CD4-positive, CD25-positive, alpha-beta regulatory T cell (primary cell): ENCODE data around the gene COX6B1. TPM values are rescaled to one million over a fixed set of nuclear protein-coding genes. Genes with fewer than 3 reads are reported as not detected.
A peak's percentile ranks its signal among the peaks of the same experiment; 100 is the strongest.

Source experiments
- ATAC-seq, 2 donors: fragments of 150-1000 bp; cut with Tn5 transposase; one replicate each; pipeline ENCODE4 v1.10.0; 2021; ENCODE audit warnings: low read depth in 2 of 2, moderate number of reproducible peaks in 2 of 2, moderate library complexity in 1 of 2
- DNase-seq, 3 donors: peaks; one replicate each; pipeline versions ENCODE4 v3.0.0 to v3.0.0-alpha.2; 2012 to 2022; ENCODE audit warnings: mixed read lengths in 1 of 3
- H3K27ac ChIP-seq: one replicate; pipeline ENCODE4 v1.7.0; 2013; ENCODE audit warnings: mild to moderate bottlenecking, low read length; ENCODE audit not compliant: insufficient read depth, poor library complexity, severe bottlenecking
- H3K27me3 ChIP-seq: one replicate; pipeline ENCODE4 v1.7.0; 2013; ENCODE audit warnings: low read length; ENCODE audit not compliant: control insufficient read depth, insufficient read depth
- H3K36me3 ChIP-seq: one replicate; pipeline ENCODE4 v1.7.0; 2013; ENCODE audit warnings: mild to moderate bottlenecking, low read length, moderate library complexity; ENCODE audit not compliant: control insufficient read depth, insufficient read depth
- H3K4me1 ChIP-seq: 2 replicates; pipeline ENCODE4 v1.7.0; 2013; ENCODE audit warnings: mild to moderate bottlenecking, low read length; ENCODE audit not compliant: insufficient read depth, control insufficient read depth, poor library complexity, severe bottlenecking
- H3K4me3 ChIP-seq: one replicate; pipeline ENCODE4 v1.7.0; 2013; ENCODE audit warnings: low read depth, mild to moderate bottlenecking, low read length, moderate library complexity
- H3K9me3 ChIP-seq, 2 experiments: 1 replicate in 1 of 2; 2 replicates in 1 of 2; pipeline ENCODE4 v1.7.0; 2013; ENCODE audit warnings: low read length in 2 of 2, mild to moderate bottlenecking in 1 of 2, moderate library complexity in 1 of 2; ENCODE audit not compliant: control insufficient read depth in 2 of 2
- H3K27ac Mint-ChIP-seq, 3 donors: one replicate each; pipeline ENCODE4 v1.8.0; 2020 to 2022; ENCODE audit warnings: mild to moderate bottlenecking in 3 of 3, mixed read lengths in 3 of 3, moderate library complexity in 2 of 3
- H3K27me3 Mint-ChIP-seq: one replicate; pipeline ENCODE4 v1.8.0; 2022; ENCODE audit warnings: mild to moderate bottlenecking, mixed read lengths
- H3K36me3 Mint-ChIP-seq: one replicate; pipeline ENCODE4 v1.8.0; 2020; ENCODE audit warnings: mixed read lengths
- H3K4me1 Mint-ChIP-seq, 4 donors: one replicate each; pipeline ENCODE4 v1.8.0; 2020 to 2022; ENCODE audit warnings: mixed read lengths in 4 of 4, mild to moderate bottlenecking in 1 of 4
- H3K4me3 Mint-ChIP-seq, 4 donors: one replicate each; pipeline ENCODE4 v1.8.0; 2020 to 2022; ENCODE audit warnings: mild to moderate bottlenecking in 4 of 4, mixed read lengths in 4 of 4, moderate library complexity in 3 of 4
- H3K9me3 Mint-ChIP-seq, 7 donors: one replicate each; pipeline ENCODE4 v1.8.0; 2020 to 2022; ENCODE audit warnings: mixed read lengths in 7 of 7, mild to moderate bottlenecking in 3 of 7, moderate library complexity in 2 of 7
- polyA plus RNA-seq, 4 donors: library from polyadenylated mRNA; unstranded; fragments of 300-500 nt; fragmentation: Illumina TruSeq; gene quantifications; one replicate each; pipeline ENCODE4 v1.2.3, GENCODE V29; 2021
- total RNA-seq: library from RNA; stranded (reverse); gene quantifications from one replicate; pipeline ENCODE4 v1.2.3, GENCODE V29; 2022

Gene COX6B1
- total and polyA plus RNA-seq, 5 donors from 2014 or later: 249 to 919 (median 910) TPM

DNA sequence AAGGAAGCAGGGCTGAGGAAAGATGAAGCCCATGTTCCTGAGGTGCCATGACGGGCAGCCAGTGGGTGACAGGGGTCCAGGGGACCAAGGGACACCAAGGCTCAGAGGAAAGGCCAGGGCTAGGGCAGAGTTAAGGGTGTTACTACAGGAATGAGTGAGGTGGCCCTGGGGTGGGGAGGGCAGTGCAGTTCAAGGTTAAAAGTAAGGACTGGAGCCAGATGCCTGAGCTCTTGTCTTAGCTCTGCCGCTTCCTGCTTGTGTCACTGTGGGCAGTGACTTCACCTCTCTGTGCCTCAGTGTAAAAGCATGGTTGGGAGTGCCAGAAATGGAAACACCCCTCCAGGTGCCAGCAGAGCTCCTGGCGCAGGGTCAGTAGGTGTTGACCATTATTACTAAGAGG, 11.5 kb upstream of the COX6B1 start:
- no peak for ATAC-seq
- Mint-ChIP-seq H3K27me3 (no peaks in the 10 kb centered on the region), H3K36me3 (peaks cover 28% of the 10 kb centered on the region), H3K4me1 (peaks cover 6 to 19% (median 10%) of the 10 kb centered on the region in 4 donors), H3K27ac (no peak overlapping the region), H3K9me3 (no peaks in the 10 kb centered on the region), H3K4me3 (peak overlapping the region in 1 of 4 donors; percentile 29)
- Histone ChIP-seq H3K4me3 (no peak overlapping the region), H3K4me1 (peaks cover 6% of the 10 kb centered on the region), H3K27me3 (no peaks in the 10 kb centered on the region), H3K27ac (no peak overlapping the region), H3K36me3 (peaks cover 52% of the 10 kb centered on the region), H3K9me3 (no peaks in the 10 kb centered on the region)
- no peak for DNase-seq

DNA sequence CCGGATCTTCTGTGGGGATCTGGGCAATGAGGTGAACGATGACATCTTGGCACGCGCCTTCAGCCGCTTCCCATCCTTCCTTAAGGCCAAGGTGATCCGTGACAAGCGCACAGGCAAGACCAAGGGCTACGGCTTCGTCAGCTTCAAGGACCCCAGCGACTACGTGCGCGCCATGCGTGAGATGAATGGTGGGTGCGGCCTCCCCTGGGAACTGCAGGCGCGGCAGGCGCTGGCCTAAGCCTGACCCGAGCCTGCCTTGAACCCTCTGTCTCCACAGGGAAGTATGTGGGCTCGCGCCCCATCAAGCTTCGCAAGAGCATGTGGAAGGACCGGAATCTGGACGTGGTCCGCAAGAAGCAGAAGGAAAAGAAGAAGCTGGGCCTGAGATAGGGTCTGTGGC, 11.0 kb upstream of the COX6B1 start:
- Histone ChIP-seq H3K27ac (no peak overlapping the region), H3K4me3 (no peak overlapping the region), H3K4me1 (peaks cover 11% of the 10 kb centered on the region), H3K9me3 (no peaks in the 10 kb centered on the region), H3K36me3 (peaks cover 47% of the 10 kb centered on the region), H3K27me3 (no peaks in the 10 kb centered on the region)
- Mint-ChIP-seq H3K9me3 (no peaks in the 10 kb centered on the region), H3K4me3 (peak overlapping the region in 1 of 4 donors; percentile 29), H3K4me1 (peaks cover 2 to 19% (median 8%) of the 10 kb centered on the region in 4 donors), H3K27ac (no peak overlapping the region), H3K36me3 (peaks cover 23% of the 10 kb centered on the region), H3K27me3 (no peaks in the 10 kb centered on the region)
- no peak for ATAC-seq
- no peak for DNase-seq

DNA sequence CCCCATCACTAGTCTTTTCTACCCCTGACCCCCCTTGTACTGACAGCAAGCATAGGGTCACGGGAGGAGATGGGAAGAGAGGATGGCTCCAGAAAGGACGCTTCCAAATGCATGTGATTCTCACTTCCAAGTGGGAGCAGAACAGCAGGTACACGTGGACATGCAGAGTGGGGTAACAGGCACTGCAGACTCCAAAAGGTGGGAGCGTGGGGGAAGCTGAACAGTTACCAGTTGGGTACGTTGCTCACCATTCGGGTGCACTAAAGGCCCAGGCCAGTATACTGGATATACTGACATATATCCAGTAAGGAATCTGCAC, 8.8 kb upstream of the COX6B1 start:
- H3K27me3 ChIP-seq: no peaks in the 10 kb centered on the region
- DNase-seq (no peak), ATAC-seq (no peak)
- H3K27ac ChIP-seq: no peak overlapping the region
- H3K4me1 ChIP-seq: peaks cover 31% of the 10 kb centered on the region
- Mint-ChIP-seq H3K4me1 (peaks cover 0 to 25% (median 6%) of the 10 kb centered on the region in 4 donors), H3K27me3 (no peaks in the 10 kb centered on the region), H3K9me3 (peaks cover 0 to 2% (median 0%) of the 10 kb centered on the region in 7 donors), H3K4me3 (peak overlapping the region in 1 of 4 donors; percentile 46), H3K27ac (peak overlapping the region in 1 of 3 donors; percentile 20), H3K36me3 (peaks cover 15% of the 10 kb centered on the region)
- no peak overlapping the region for H3K4me3 ChIP-seq
- H3K9me3 ChIP-seq: no peaks in the 10 kb centered on the region
- peaks cover 30% of the 10 kb centered on the region for H3K36me3 ChIP-seq

DNA sequence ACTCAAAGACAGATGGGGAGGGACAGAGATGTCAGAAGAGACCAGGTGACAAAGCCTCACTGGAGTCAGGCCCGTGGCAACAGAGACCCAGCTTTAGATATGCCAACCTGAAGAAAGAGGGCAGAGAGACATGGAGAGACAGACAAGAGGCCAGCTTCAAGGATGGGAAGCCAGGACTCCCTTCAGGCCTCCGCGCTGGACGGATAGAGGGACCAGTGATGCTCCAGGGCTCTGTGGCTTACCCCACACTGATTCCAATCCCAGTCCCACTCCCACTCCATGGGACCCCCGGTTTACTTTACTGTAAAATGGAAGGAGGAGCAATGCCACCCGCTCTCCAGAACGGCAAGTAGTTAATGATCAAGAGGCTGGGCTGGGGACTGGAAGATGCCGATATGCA, 8.3 kb upstream of the COX6B1 start:
- Histone ChIP-seq H3K4me1 (peaks cover 36% of the 10 kb centered on the region), H3K27ac (no peak overlapping the region), H3K27me3 (no peaks in the 10 kb centered on the region), H3K9me3 (no peaks in the 10 kb centered on the region), H3K36me3 (peaks cover 26% of the 10 kb centered on the region), H3K4me3 (no peak overlapping the region)
- H3K36me3 Mint-ChIP-seq: peaks cover 12% of the 10 kb centered on the region
- peaks cover 0 to 31% (median 10%) of the 10 kb centered on the region in 4 donors for H3K4me1 Mint-ChIP-seq
- H3K27me3 Mint-ChIP-seq: no peaks in the 10 kb centered on the region
- peaks cover 0 to 2% (median 0%) of the 10 kb centered on the region in 7 donors for H3K9me3 Mint-ChIP-seq
- no peak for ATAC-seq
- DNase-seq: no peak
- peak overlapping the region in 1 of 3 donors; percentile 20 for H3K27ac Mint-ChIP-seq
- H3K4me3 Mint-ChIP-seq: peak overlapping the region in 1 of 4 donors; percentile 46

DNA sequence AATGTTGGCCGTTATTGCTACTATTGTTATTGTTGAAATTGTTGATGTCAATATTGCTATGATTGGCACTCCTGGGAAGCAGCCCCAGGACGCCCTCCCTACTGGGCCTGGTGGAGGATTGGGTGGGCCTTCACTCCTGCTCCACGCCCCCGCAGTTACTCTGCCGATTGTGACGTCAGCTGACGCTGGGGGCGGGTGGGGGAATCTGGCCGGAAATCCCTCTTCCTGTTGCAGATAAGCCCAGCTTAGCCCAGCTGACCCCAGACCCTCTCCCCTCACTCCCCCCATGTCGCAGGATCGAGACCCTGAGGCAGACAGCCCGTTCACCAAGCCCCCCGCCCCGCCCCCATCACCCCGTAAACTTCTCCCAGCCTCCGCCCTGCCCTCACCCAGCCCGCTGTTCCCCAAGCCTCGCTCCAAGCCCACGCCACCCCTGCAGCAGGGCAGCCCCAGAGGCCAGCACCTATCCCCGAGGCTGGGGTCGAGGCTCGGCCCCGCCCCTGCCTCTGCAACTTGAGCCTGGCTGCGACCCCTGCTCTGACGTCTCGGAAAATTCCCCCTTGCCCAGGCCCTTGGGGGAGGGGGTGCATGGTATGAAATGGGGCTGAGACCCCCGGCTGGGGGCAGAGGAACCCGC, 6.5 kb upstream of the COX6B1 start, which contains the start of gene ETV2:
Gene ETV2 (plus strand): TSS at position 231 of the 637 bp plus-strand sequence. CDS start 716 bp downstream, outside the sequence.
- Mint-ChIP-seq H3K4me3 (peak within 1 kb of the TSS; percentile 73 to 96 (median 90)), H3K27ac (peak within 1 kb of the TSS in 2 of 3 donors; percentile 43 to 51), H3K4me1 (peaks cover 2 to 42% (median 15%) of the 10 kb centered on the region in 4 donors), H3K9me3 (peaks cover 0 to 2% (median 0%) of the 10 kb centered on the region in 7 donors), H3K36me3 (peaks cover 7% of the 10 kb centered on the region), H3K27me3 (no peaks in the 10 kb centered on the region)
- Histone ChIP-seq H3K9me3 (no peaks in the 10 kb centered on the region), H3K36me3 (peaks cover 13% of the 10 kb centered on the region), H3K4me1 (peaks cover 40% of the 10 kb centered on the region), H3K27me3 (no peaks in the 10 kb centered on the region), H3K27ac (no peak within 1 kb of the TSS), H3K4me3 (no peak within 1 kb of the TSS)
- peak in 2 of 3 donors; percentile 41 to 55 for DNase-seq
- no peak for ATAC-seq

DNA sequence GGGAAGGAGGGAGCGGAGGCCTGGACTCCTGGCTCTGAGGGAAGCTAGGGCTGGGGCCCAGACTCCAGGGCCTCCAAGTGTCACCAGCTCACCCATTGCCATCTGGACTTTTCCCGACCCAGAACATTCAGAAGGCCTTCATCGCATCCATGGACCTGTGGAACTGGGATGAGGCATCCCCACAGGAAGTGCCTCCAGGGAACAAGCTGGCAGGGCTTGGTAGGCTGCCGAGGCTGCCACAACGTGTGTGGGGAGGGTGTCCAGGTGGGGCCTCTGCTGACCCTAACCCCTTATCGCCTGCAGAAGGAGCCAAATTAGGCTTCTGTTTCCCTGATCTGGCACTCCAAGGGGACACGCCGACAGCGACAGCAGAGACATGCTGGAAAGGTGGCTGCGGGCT, 5.8 kb upstream of the COX6B1 start:
- Histone ChIP-seq H3K27me3 (no peaks in the 10 kb centered on the region), H3K9me3 (no peaks in the 10 kb centered on the region), H3K4me1 (peaks cover 40% of the 10 kb centered on the region), H3K4me3 (no peak overlapping the region), H3K27ac (no peak overlapping the region), H3K36me3 (peaks cover 6% of the 10 kb centered on the region)
- ATAC-seq: no peak
- Mint-ChIP-seq H3K9me3 (peaks cover 0 to 2% (median 0%) of the 10 kb centered on the region in 7 donors), H3K36me3 (peaks cover under 1% of the 10 kb centered on the region), H3K4me3 (peak overlapping the region; percentile 63 to 96 (median 84)), H3K27me3 (no peaks in the 10 kb centered on the region), H3K4me1 (peaks cover 3 to 44% (median 17%) of the 10 kb centered on the region in 4 donors), H3K27ac (peak overlapping the region in 1 of 3 donors; percentile 51)
- DNase-seq: no peak

DNA sequence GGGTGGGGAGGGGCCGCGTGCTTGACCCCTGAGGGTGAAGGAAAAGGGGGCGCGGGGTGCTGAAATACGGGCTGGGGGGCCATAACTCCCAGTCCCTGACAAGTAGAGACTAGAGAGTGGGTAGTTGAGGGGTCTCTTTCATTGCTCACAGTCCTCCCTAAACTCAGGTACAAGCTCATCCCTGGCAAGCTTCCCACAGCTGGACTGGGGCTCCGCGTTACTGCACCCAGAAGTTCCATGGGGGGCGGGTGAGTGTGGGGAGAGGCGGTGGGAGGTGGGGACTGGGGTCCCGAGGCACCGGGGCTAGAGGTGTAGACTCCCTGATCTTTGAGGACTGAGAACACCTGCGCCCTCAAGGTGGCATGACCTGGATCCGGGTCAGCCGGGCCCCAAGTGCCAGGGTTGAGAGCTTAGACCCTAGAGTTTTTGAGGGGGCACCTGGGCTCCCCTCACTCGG, 5.3 kb upstream of the COX6B1 start:
- Histone ChIP-seq H3K9me3 (no peaks in the 10 kb centered on the region), H3K4me1 (peaks cover 45% of the 10 kb centered on the region), H3K27ac (peak overlapping the region; percentile 80), H3K27me3 (no peaks in the 10 kb centered on the region), H3K4me3 (no peak overlapping the region), H3K36me3 (peaks cover under 1% of the 10 kb centered on the region)
- Mint-ChIP-seq H3K4me1 (peaks cover 3 to 44% (median 18%) of the 10 kb centered on the region in 4 donors), H3K27me3 (no peaks in the 10 kb centered on the region), H3K27ac (no peak overlapping the region), H3K36me3 (no peaks in the 10 kb centered on the region), H3K9me3 (peaks cover 0 to 2% (median 0%) of the 10 kb centered on the region in 7 donors), H3K4me3 (peak overlapping the region; percentile 51 to 96 (median 90))
- DNase-seq (peak in 1 of 3 donors; percentile 20), ATAC-seq (no peak)
